ENCODE measurements around the gene HIGD1C. TPM values are rescaled to one million over a fixed set of nuclear protein-coding genes. Genes with fewer than 3 reads are reported as not detected.

The HIGD1C gene
- total and polyA plus RNA-seq, 2 donors (not counting 1 experiment from before 2014, with no cell fraction given), result not detected

DNA sequence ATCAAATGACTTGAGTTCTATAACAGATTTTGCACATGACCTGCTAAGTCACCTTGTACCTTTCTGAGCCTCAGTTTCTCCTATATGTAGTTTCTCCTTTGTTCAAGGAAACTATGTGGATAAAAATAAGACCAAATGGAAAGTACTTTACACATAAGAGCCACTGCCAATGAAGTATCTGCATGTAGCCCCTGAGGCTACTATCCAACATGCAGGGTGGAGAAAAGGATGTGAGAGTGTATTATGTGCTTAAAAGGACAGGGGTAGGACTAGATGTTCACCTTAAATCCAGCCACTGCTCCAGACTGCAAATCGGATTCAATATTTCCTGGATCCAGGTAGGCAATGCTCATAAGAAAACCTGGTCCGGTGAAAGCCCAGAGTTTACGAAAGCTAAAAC, 52.7 kb downstream of the HIGD1C start:
- Histone ChIP-seq H3K4me1 (ENCODE audit: control insufficient read depth, extremely low read depth, insufficient read depth, low read length) (no peaks in the 10 kb centered on the region), H3K4me2 (ENCODE audit: extremely low read depth, insufficient read depth, low read length) (no peak overlapping the region), H3K27ac (ENCODE audit: insufficient read depth, low read length) (no peak overlapping the region), H3K9me3 (ENCODE audit: control insufficient read depth, insufficient read depth, low read depth, low read length) (no peaks in the 10 kb centered on the region), H3K79me2 (ENCODE audit: control insufficient read depth, insufficient read depth, low read length) (no peaks in the 10 kb centered on the region), H3K9ac (ENCODE audit: insufficient read depth, low read length) (no peak overlapping the region), H4K20me1 (ENCODE audit: control insufficient read depth, extremely low read depth, insufficient read depth, low read length) (no peaks in the 10 kb centered on the region), H3K27me3 (ENCODE audit: control insufficient read depth, insufficient read depth, low read length) (no peaks in the 10 kb centered on the region), H2AFZ (ENCODE audit: low read length) (no peak overlapping the region), H3K4me3 (replicated peaks in 1 of 4; ENCODE audit: control extremely low read depth in 1 of 4, insufficient read depth in 1 of 4, low read depth in 3 of 4, low read length in 4 of 4) (no peak overlapping the region), H3K36me3 (ENCODE audit: control insufficient read depth, insufficient read depth, low read length) (peaks cover 3% of the 10 kb centered on the region)
- TF ChIP-seq CTCF (conservative IDR thresholded peaks at IDR 0.05 in 1 of 2, IDR thresholded peaks at IDR 0.05 in 1 of 2; ENCODE audit: low read depth in 1 of 2, low read length in 2 of 2) (no peak), EZH2 (IDR thresholded peaks at IDR 0.05; ENCODE audit: low read length, missing control alignments) (no peak)
- DNase-seq (ENCODE audit: low read depth in 2 of 2), result no peak

- H3K79me2 ChIP-seq (ENCODE audit: control insufficient read depth, insufficient read depth, low read length), result no peaks in the 10 kb centered on the region
- no peak overlapping the region for H3K9ac ChIP-seq (ENCODE audit: insufficient read depth, low read length)
- no peak overlapping the region for H2AFZ ChIP-seq (ENCODE audit: low read length)
- DNase-seq (ENCODE audit: low read depth in 2 of 2), result no peak
- H3K4me2 ChIP-seq (ENCODE audit: extremely low read depth, insufficient read depth, low read length), result no peak overlapping the region
- no peaks in the 10 kb centered on the region for H3K27me3 ChIP-seq (ENCODE audit: control insufficient read depth, insufficient read depth, low read length)
- no peak overlapping the region for H3K4me3 ChIP-seq (replicated peaks in 1 of 4; ENCODE audit: control extremely low read depth in 1 of 4, insufficient read depth in 1 of 4, low read depth in 3 of 4, low read length in 4 of 4)
- peaks cover 3% of the 10 kb centered on the region for H3K36me3 ChIP-seq (ENCODE audit: control insufficient read depth, insufficient read depth, low read length)
- H3K9me3 ChIP-seq (ENCODE audit: control insufficient read depth, insufficient read depth, low read depth, low read length), result no peaks in the 10 kb centered on the region
- no peak overlapping the region for H3K27ac ChIP-seq (ENCODE audit: insufficient read depth, low read length)
- H4K20me1 ChIP-seq (ENCODE audit: control insufficient read depth, extremely low read depth, insufficient read depth, low read length), result no peaks in the 10 kb centered on the region
- no peaks in the 10 kb centered on the region for H3K4me1 ChIP-seq (ENCODE audit: control insufficient read depth, extremely low read depth, insufficient read depth, low read length)
- TF ChIP-seq EZH2 (IDR thresholded peaks at IDR 0.05; ENCODE audit: low read length, missing control alignments) (no peak), CTCF (conservative IDR thresholded peaks at IDR 0.05 in 1 of 2, IDR thresholded peaks at IDR 0.05 in 1 of 2; ENCODE audit: low read depth in 1 of 2, low read length in 2 of 2) (no peak)
Observed at GRCh38 chr12:51005671-51006070, 53.3 kb downstream of the HIGD1C start.

DNA sequence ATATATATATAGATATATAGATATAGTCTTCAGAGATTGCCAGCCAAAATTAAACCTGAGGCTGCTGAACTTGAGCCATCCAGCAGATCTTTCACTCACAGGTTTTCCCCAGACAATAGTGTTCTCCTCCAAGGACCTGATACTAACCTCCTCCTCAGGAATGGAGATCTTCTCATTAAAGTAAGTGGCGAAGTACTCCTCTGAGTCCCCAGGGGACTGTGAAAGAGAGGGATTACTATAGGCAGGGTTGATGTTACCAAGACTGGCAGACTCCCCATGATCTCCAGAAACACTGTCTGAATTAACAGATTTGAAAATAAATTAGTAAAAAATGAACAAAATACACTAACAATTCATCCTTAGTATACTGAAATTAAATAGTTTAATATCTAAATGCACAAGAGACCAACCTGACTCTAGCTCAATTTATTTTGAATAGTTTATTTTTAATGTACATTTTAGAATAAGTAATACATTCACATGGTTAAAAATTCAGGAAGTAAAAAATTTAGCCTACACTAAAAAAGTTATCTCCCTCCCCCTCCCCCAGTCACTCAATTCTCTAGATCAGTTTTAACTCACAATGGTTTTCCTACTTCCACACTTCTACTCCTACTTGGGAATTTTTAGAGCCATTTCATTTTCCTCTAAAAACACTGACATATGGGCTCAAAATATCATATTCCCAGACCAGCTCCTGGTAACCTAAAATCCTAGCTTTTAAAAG, 56.1 kb downstream of the HIGD1C start:
- H3K9ac ChIP-seq (ENCODE audit: insufficient read depth, low read length), result no peak overlapping the region
- no peaks in the 10 kb centered on the region for H3K9me3 ChIP-seq (ENCODE audit: control insufficient read depth, insufficient read depth, low read depth, low read length)
- TF ChIP-seq EZH2 (IDR thresholded peaks at IDR 0.05; ENCODE audit: low read length, missing control alignments), result no peak
- TF ChIP-seq CTCF (conservative IDR thresholded peaks at IDR 0.05 in 1 of 2, IDR thresholded peaks at IDR 0.05 in 1 of 2; ENCODE audit: low read depth in 1 of 2, low read length in 2 of 2), result no peak
- no peaks in the 10 kb centered on the region for H3K79me2 ChIP-seq (ENCODE audit: control insufficient read depth, insufficient read depth, low read length)
- no peak overlapping the region for H2AFZ ChIP-seq (ENCODE audit: low read length)
- H3K4me3 ChIP-seq (replicated peaks in 1 of 4; ENCODE audit: control extremely low read depth in 1 of 4, insufficient read depth in 1 of 4, low read depth in 3 of 4, low read length in 4 of 4), result no peak overlapping the region
- no peaks in the 10 kb centered on the region for H3K27me3 ChIP-seq (ENCODE audit: control insufficient read depth, insufficient read depth, low read length)
- no peak overlapping the region for H3K27ac ChIP-seq (ENCODE audit: insufficient read depth, low read length)
- H3K36me3 ChIP-seq (ENCODE audit: control insufficient read depth, insufficient read depth, low read length), result peaks cover 3% of the 10 kb centered on the region
- no peaks in the 10 kb centered on the region for H4K20me1 ChIP-seq (ENCODE audit: control insufficient read depth, extremely low read depth, insufficient read depth, low read length)
- no peak overlapping the region for H3K4me2 ChIP-seq (ENCODE audit: extremely low read depth, insufficient read depth, low read length)
- no peak for DNase-seq (ENCODE audit: low read depth in 2 of 2)
- H3K4me1 ChIP-seq (ENCODE audit: control insufficient read depth, extremely low read depth, insufficient read depth, low read length), result no peaks in the 10 kb centered on the region
